HG03045 (cell line): ENCODE results near the gene LSM4.
"Not testable (repeated sequence)": the region's sequence is repeated elsewhere in the genome, so short reads cannot be mapped to it uniquely, and the experiment has no call there.

Source experiments
- ATAC-seq: cut with Tn5 transposase; IDR thresholded peaks from one replicate; pipeline ENCODE4 v1.9.1; 2021; ENCODE audit warnings: mild to moderate bottlenecking, moderate library complexity; ENCODE audit not compliant: unreplicated experiment

LSM4 gene

GRCh38 chr19:18322759-18323460 is at the start of gene LSM4:
LSM4 (minus strand) TSS chr19:18323076; CDS start chr19:18323020, 56 bp downstream.
- peak; percentile 90 for ATAC-seq

- no peak for ATAC-seq
These were observed 45.8 kb upstream of the LSM4 start for GRCh38 chr19:18368504-18369222.

- ATAC-seq: no peak
These were observed 43.2 kb upstream of the LSM4 start for GRCh38 chr19:18366021-18366435.

- ATAC-seq: no peak
These were observed 42.1 kb upstream of the LSM4 start for GRCh38 chr19:18364826-18365528.

GRCh38 chr19:18364277-18364825 is 41.5 kb upstream of the LSM4 start:
- ATAC-seq: not testable (repeated sequence)

GRCh38 chr19:18363787-18364186 is 40.9 kb upstream of the LSM4 start:
- ATAC-seq: no peak

- no peak for ATAC-seq
These were observed 40.2 kb upstream of the LSM4 start for GRCh38 chr19:18362934-18363542.

- no peak for ATAC-seq
These were observed 38.8 kb upstream of the LSM4 start for GRCh38 chr19:18361646-18362045.

- no peak for ATAC-seq
These were observed 34.2 kb upstream of the LSM4 start for GRCh38 chr19:18357041-18357440.

- not testable (repeated sequence) for ATAC-seq
These were observed 31.9 kb upstream of the LSM4 start for GRCh38 chr19:18354743-18355142.

- ATAC-seq: no peak
These were observed 30.6 kb upstream of the LSM4 start for GRCh38 chr19:18353378-18354005.

- no peak for ATAC-seq
These were observed 28.7 kb upstream of the LSM4 start for GRCh38 chr19:18351544-18351943.

GRCh38 chr19:18350490-18350889 is 27.6 kb upstream of the LSM4 start:
- no peak for ATAC-seq

GRCh38 chr19:18349524-18350128 is 26.8 kb upstream of the LSM4 start:
- ATAC-seq: no peak

- not testable (repeated sequence) for ATAC-seq
These were observed 26.0 kb upstream of the LSM4 start for GRCh38 chr19:18348818-18349339.

- ATAC-seq: no peak
These were observed 25.3 kb upstream of the LSM4 start for GRCh38 chr19:18348171-18348570.

GRCh38 chr19:18346091-18346490 is 23.2 kb upstream of the LSM4 start:
- ATAC-seq: no peak

GRCh38 chr19:18345296-18345695 is 22.4 kb upstream of the LSM4 start:
- ATAC-seq: no peak

GRCh38 chr19:18344582-18344950 is 21.7 kb upstream of the LSM4 start:
- ATAC-seq: no peak

GRCh38 chr19:18342090-18342632 is 19.3 kb upstream of the LSM4 start:
- no peak for ATAC-seq
